GM21526 (cell line): ENCODE results near the gene PPP3CA.
"Not testable (repeated sequence)": the region's sequence is repeated elsewhere in the genome, so short reads cannot be mapped to it uniquely, and the experiment has no call there.

Experiments used
- ATAC-seq: cut with Tn5 transposase; IDR thresholded peaks from one replicate; pipeline ENCODE4 v1.9.1; 2021; ENCODE audit warnings: moderate library complexity; ENCODE audit not compliant: unreplicated experiment, low FRiP score

The PPP3CA gene

GRCh38 chr4:101119141-101119540 is 228.2 kb downstream of the PPP3CA start:
- ATAC-seq, result no peak

GRCh38 chr4:101118617-101119016 is 228.7 kb downstream of the PPP3CA start:
- no peak for ATAC-seq

- ATAC-seq, result no peak
Observed at GRCh38 chr4:101115887-101116286, 231.4 kb downstream of the PPP3CA start.

GRCh38 chr4:101114936-101115372 is 232.4 kb downstream of the PPP3CA start:
- ATAC-seq, result no peak

- ATAC-seq, result peak; percentile 22
Observed at GRCh38 chr4:101104312-101105052, 242.8 kb downstream of the PPP3CA start.

GRCh38 chr4:101103381-101104142 is 243.8 kb downstream of the PPP3CA start:
- ATAC-seq, result peak; percentile 86

GRCh38 chr4:101102114-101102742 is 245.1 kb downstream of the PPP3CA start:
- ATAC-seq, result no peak

- no peak for ATAC-seq
Observed at GRCh38 chr4:101101072-101101471, 246.3 kb downstream of the PPP3CA start.

- ATAC-seq, result no peak
Observed at GRCh38 chr4:101098666-101099400, 248.5 kb downstream of the PPP3CA start.

- ATAC-seq, result not testable (repeated sequence)
Observed at GRCh38 chr4:101092609-101093008, 254.7 kb downstream of the PPP3CA start.

- ATAC-seq, result no peak
Observed at GRCh38 chr4:101089168-101089567, 258.2 kb downstream of the PPP3CA start.

- no peak for ATAC-seq
Observed at GRCh38 chr4:101086801-101087586, 260.3 kb downstream of the PPP3CA start.

GRCh38 chr4:101083131-101083530 is 264.2 kb downstream of the PPP3CA start:
- no peak for ATAC-seq

- ATAC-seq, result no peak
Observed at GRCh38 chr4:101081695-101082369, 265.5 kb downstream of the PPP3CA start.

GRCh38 chr4:101081166-101081565 is 266.2 kb downstream of the PPP3CA start:
- no peak for ATAC-seq

- ATAC-seq, result no peak
Observed at GRCh38 chr4:101078950-101079349, 268.4 kb downstream of the PPP3CA start.

- no peak for ATAC-seq
Observed at GRCh38 chr4:101076032-101076431, 271.3 kb downstream of the PPP3CA start.

- no peak for ATAC-seq
Observed at GRCh38 chr4:101075536-101075935, 271.8 kb downstream of the PPP3CA start.

- ATAC-seq, result no peak
Observed at GRCh38 chr4:101074326-101074725, 273.0 kb downstream of the PPP3CA start.
